GM12892 (cell line): Measurements from ENCODE around the gene HPS1.

Source experiments
- POLR2A ChIP-seq: IDR thresholded peaks from 2 replicates; pipeline ENCODE4 v1.6.1; 2011; ENCODE audit warnings: low read depth, low read length, control low read depth
- POLR2AphosphoS5 ChIP-seq: IDR thresholded peaks from 2 replicates; pipeline ENCODE4 v1.6.1; 2011; ENCODE audit warnings: low read depth, low read length, control low read depth
- TAF1 ChIP-seq: IDR thresholded peaks from 2 replicates; pipeline ENCODE4 v1.6.1; 2011; ENCODE audit warnings: low read depth, mild to moderate bottlenecking, control low read depth, low read length, borderline replicate concordance

- TF ChIP-seq POLR2A (no peak), TAF1 (no peak), POLR2AphosphoS5 (no peak)
These were observed 14.2 kb upstream of the HPS1 start for GRCh38 chr10:98460837-98461499.
